Measurements from ENCODE around the gene LARGE1.

The LARGE1 gene

DNA sequence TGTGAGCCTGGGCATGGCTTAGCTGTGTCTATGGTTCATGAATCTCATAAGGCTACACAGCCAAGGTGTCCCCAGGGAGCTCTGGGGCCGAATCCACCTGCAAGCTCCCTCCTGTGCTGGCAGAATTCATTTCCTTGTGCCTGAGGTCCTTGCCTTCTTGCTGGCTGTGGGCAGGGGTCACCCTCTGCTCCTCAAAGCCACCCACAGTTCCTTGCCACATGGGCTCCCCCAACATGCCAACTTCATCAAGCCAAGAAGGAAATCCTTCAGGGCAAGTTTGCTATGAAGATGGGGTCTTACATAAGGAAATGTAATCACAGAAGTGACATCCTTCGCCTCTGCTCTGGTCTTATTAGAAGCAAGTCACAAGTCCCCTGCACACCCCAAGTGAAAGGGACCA, 24.8 kb downstream of the LARGE1 start:
- no peak for ATAC-seq (ENCODE audit: insufficient read depth, low read depth)
- Histone ChIP-seq H4K20me1 (ENCODE audit: insufficient read depth, low read length) (no peaks in the 10 kb centered on the region), H3K27ac (ENCODE audit: low read length) (no peak overlapping the region), H3K4me1 (ENCODE audit: insufficient read depth, low read length) (no peaks in the 10 kb centered on the region), H3K9me3 (ENCODE audit: insufficient read depth, low read length, severe bottlenecking) (no peaks in the 10 kb centered on the region), H3K9ac (ENCODE audit: low read depth, low read length) (no peak overlapping the region), H3K79me2 (ENCODE audit: insufficient read depth, low read length) (no peaks in the 10 kb centered on the region), H3K4me2 (ENCODE audit: insufficient read depth, low read length) (no peak overlapping the region), H3K27me3 (ENCODE audit: insufficient read depth, low read length, poor library complexity) (no peaks in the 10 kb centered on the region), H3K36me3 (ENCODE audit: insufficient read depth, low read length) (no peaks in the 10 kb centered on the region), H2AFZ (ENCODE audit: low read depth, low read length) (no peak overlapping the region), H3K4me3 (ENCODE audit: low read depth in 1 of 2, low read length in 2 of 2) (no peak overlapping the region)
- TF ChIP-seq, protein P1, sequence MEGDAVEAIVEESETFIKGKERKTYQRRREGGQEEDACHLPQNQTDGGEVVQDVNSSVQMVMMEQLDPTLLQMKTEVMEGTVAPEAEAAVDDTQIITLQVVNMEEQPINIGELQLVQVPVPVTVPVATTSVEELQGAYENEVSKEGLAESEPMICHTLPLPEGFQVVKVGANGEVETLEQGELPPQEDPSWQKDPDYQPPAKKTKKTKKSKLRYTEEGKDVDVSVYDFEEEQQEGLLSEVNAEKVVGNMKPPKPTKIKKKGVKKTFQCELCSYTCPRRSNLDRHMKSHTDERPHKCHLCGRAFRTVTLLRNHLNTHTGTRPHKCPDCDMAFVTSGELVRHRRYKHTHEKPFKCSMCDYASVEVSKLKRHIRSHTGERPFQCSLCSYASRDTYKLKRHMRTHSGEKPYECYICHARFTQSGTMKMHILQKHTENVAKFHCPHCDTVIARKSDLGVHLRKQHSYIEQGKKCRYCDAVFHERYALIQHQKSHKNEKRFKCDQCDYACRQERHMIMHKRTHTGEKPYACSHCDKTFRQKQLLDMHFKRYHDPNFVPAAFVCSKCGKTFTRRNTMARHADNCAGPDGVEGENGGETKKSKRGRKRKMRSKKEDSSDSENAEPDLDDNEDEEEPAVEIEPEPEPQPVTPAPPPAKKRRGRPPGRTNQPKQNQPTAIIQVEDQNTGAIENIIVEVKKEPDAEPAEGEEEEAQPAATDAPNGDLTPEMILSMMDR (IDR thresholded peaks at IDR 0.05; ENCODE audit: borderline replicate concordance, extremely low read depth, low read length, poor library complexity, severe bottlenecking): no peak
- TF ChIP-seq EZH2 (IDR thresholded peaks at IDR 0.05; ENCODE audit: borderline replicate concordance, low read depth, low read length, severe bottlenecking): no peak
- DNase-seq: no peak

DNA sequence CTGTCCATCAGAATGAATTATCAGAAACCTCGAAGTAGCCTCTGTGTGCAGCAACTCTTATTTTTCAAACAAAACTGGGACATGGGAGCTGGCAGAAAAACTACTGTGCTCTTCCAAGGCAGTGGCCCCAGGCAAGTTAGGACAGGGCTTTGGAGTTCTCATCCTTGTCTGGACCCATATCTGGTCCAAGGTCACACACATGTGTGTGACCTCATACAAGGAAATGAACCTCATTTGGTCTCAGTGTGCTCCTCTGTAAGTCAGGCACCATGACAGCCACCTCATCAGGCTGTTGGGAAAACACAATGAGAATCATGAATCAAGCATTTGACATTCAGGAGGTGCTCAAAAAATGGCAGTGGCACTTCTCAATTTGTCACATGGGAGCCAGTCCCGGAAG, 25.8 kb downstream of the LARGE1 start:
- DNase-seq: no peak
- Histone ChIP-seq H4K20me1 (ENCODE audit: insufficient read depth, low read length) (no peaks in the 10 kb centered on the region), H3K9me3 (ENCODE audit: insufficient read depth, low read length, severe bottlenecking) (no peaks in the 10 kb centered on the region), H3K4me1 (ENCODE audit: insufficient read depth, low read length) (no peaks in the 10 kb centered on the region), H3K9ac (ENCODE audit: low read depth, low read length) (no peak overlapping the region), H3K27me3 (ENCODE audit: insufficient read depth, low read length, poor library complexity) (no peaks in the 10 kb centered on the region), H2AFZ (ENCODE audit: low read depth, low read length) (no peak overlapping the region), H3K27ac (ENCODE audit: low read length) (no peak overlapping the region), H3K79me2 (ENCODE audit: insufficient read depth, low read length) (no peaks in the 10 kb centered on the region), H3K4me2 (ENCODE audit: insufficient read depth, low read length) (no peak overlapping the region), H3K36me3 (ENCODE audit: insufficient read depth, low read length) (no peaks in the 10 kb centered on the region), H3K4me3 (ENCODE audit: low read depth in 1 of 2, low read length in 2 of 2) (no peak overlapping the region)
- ATAC-seq (ENCODE audit: insufficient read depth, low read depth): no peak
- TF ChIP-seq EZH2 (IDR thresholded peaks at IDR 0.05; ENCODE audit: borderline replicate concordance, low read depth, low read length, severe bottlenecking): no peak

DNA sequence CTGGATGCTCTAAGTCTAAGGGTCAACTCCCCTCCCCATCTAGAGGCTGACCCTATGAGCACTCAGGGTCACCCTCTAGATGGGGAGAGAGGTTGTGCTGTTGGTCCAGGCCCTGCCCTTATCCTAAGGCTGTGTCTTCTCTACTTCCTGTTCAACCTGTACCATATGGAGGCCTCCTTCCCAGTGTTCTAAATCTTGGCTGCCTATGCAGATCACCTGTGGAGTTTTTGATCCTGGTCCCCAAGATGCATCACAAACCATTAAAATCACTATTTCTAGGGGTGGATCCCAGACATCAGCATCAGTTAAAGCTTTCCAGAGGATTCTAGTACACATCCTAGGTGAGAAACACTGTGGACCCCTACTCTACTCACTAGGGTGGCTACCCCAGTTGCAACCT, 26.2 kb downstream of the LARGE1 start:
- H3K27ac ChIP-seq (ENCODE audit: low read length): no peak overlapping the region
- H3K4me1 ChIP-seq (ENCODE audit: insufficient read depth, low read length): no peaks in the 10 kb centered on the region
- no peak for ATAC-seq (ENCODE audit: insufficient read depth, low read depth)
- H3K4me3 ChIP-seq (ENCODE audit: low read depth in 1 of 2, low read length in 2 of 2): no peak overlapping the region
- TF ChIP-seq EZH2 (IDR thresholded peaks at IDR 0.05; ENCODE audit: borderline replicate concordance, low read depth, low read length, severe bottlenecking): no peak
- TF ChIP-seq, protein P1 (IDR thresholded peaks at IDR 0.05; ENCODE audit: borderline replicate concordance, extremely low read depth, low read length, poor library complexity, severe bottlenecking): no peak
- no peaks in the 10 kb centered on the region for H3K27me3 ChIP-seq (ENCODE audit: insufficient read depth, low read length, poor library complexity)
- no peak overlapping the region for H3K9ac ChIP-seq (ENCODE audit: low read depth, low read length)
- H3K4me2 ChIP-seq (ENCODE audit: insufficient read depth, low read length): no peak overlapping the region
- H3K9me3 ChIP-seq (ENCODE audit: insufficient read depth, low read length, severe bottlenecking): no peaks in the 10 kb centered on the region
- no peaks in the 10 kb centered on the region for H3K79me2 ChIP-seq (ENCODE audit: insufficient read depth, low read length)
- H4K20me1 ChIP-seq (ENCODE audit: insufficient read depth, low read length): no peaks in the 10 kb centered on the region
- H3K36me3 ChIP-seq (ENCODE audit: insufficient read depth, low read length): no peaks in the 10 kb centered on the region
- no peak overlapping the region for H2AFZ ChIP-seq (ENCODE audit: low read depth, low read length)
- no peak for DNase-seq

DNA sequence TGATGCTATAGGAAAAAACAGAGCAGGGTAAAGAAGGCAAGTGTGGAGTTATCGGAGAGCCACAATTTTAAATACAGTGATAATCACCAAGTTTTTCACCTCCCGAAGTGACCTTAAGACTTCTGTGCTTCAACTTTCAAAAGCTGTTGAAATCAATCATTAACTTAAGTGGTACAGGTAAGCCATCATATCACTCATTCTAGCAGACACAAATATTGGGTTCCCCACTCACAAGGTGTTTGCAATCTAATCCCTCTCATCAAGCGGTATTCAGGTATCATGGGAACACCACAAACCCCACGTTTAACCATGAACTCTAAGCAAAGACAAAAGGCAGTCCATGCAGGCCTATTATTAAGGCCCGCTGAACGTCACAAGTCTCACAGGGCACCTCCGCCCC, 26.8 kb downstream of the LARGE1 start:
- ATAC-seq (ENCODE audit: insufficient read depth, low read depth) (no peak), DNase-seq (no peak)
- no peaks in the 10 kb centered on the region for H3K4me1 ChIP-seq (ENCODE audit: insufficient read depth, low read length)
- H3K27me3 ChIP-seq (ENCODE audit: insufficient read depth, low read length, poor library complexity): no peaks in the 10 kb centered on the region
- no peak for TF ChIP-seq EZH2 (IDR thresholded peaks at IDR 0.05; ENCODE audit: borderline replicate concordance, low read depth, low read length, severe bottlenecking)
- no peaks in the 10 kb centered on the region for H4K20me1 ChIP-seq (ENCODE audit: insufficient read depth, low read length)
- no peaks in the 10 kb centered on the region for H3K79me2 ChIP-seq (ENCODE audit: insufficient read depth, low read length)
- no peaks in the 10 kb centered on the region for H3K36me3 ChIP-seq (ENCODE audit: insufficient read depth, low read length)
- no peak overlapping the region for H3K4me2 ChIP-seq (ENCODE audit: insufficient read depth, low read length)
- no peak overlapping the region for H2AFZ ChIP-seq (ENCODE audit: low read depth, low read length)
- no peak overlapping the region for H3K4me3 ChIP-seq (ENCODE audit: low read depth in 1 of 2, low read length in 2 of 2)
- H3K9me3 ChIP-seq (ENCODE audit: insufficient read depth, low read length, severe bottlenecking): no peaks in the 10 kb centered on the region
- no peak overlapping the region for H3K9ac ChIP-seq (ENCODE audit: low read depth, low read length)
- H3K27ac ChIP-seq (ENCODE audit: low read length): no peak overlapping the region

Data from DND-41 (cell line).